Iris pigment epithelial cell (primary cell): ENCODE results near the gene NECTIN1.

Experiments
- DNase-seq: peaks from one replicate; pipeline ENCODE4 v3.0.0-alpha.2; 2011; ENCODE audit warnings: low read depth

Gene NECTIN1

DNA sequence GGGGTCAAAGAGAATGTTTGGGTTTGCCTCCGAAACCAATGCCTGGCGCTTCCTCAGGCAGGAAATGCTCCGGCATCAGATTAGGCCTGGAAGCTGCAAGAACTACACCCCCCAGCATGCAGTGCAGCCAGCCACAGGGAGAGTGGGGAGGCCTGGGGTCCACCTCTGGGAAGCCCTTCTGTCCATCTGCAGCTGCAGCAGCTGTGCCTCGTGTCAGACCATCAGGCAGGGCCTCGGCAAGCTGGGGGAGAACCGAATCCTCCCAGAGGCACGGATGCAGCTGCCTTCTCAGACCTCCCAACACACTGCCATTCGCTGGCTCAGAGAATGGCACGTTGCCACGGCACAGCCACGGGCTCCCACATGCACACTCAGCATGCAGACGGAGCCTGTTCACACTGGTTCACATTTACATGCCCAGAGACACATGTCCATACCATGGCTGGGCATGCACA lies 57.4 kb downstream of the NECTIN1 start:
- DNase-seq = peak; percentile 32

DNA sequence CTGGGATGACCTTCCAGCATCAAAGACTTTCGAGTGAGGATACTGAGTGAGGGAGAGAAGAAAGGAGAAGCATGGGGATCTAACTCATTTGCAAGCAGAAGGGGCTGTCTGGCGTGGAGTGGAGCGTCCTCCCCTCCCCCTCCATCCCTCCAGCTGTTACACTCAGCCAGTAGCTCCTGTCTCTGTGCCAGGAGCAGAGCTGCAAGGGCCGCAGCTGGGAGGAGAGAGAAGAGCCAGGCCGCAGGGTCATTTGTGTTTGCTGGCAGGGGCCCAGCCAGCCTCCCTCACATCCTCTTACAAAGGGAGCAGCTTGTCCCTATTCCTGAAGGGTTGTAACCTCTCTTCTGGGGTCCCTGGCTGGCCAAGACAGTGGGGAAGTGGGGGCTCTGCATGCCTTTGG lies 57.9 kb downstream of the NECTIN1 start:
- peak; percentile 72 for DNase-seq

DNA sequence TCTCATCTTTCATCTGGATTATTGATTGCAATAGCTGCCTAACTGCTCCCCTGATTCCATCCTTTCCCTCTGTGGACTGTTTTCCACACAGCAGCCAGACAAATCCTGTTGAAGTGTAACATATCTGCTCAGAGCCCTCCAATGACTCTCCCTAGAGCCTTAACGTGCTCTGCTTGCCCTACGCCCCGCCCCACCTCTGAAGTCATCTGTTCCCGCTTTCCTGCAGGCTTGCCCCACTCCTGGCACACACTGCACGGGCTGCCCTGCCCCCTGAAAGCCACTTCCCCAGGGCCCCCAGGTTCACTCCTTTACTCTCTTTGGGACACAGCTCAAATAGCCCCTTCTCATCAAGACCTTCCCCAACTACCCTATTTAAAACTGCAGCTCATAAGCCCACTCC lies 59.5 kb downstream of the NECTIN1 start:
- DNase-seq = no peak

DNA sequence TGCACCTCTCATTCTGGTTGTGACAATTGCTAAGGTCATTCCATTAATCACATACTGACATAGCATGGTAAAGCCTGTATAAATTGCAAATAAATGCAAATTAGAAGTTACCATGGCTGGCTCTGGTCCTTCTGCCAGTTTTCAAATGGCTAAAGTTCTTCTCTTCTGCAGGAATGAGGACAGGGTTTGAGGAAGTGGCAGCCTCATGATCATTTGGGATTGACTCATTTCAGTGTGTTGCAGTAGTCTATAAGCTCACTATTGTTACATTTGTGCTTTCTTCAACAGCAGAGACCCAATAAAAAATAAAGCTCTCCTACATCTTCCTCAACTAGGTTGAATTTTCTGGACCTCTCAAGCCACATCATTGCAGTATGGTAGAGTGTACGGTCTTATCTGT lies 60.3 kb downstream of the NECTIN1 start:
- no peak for DNase-seq

DNA sequence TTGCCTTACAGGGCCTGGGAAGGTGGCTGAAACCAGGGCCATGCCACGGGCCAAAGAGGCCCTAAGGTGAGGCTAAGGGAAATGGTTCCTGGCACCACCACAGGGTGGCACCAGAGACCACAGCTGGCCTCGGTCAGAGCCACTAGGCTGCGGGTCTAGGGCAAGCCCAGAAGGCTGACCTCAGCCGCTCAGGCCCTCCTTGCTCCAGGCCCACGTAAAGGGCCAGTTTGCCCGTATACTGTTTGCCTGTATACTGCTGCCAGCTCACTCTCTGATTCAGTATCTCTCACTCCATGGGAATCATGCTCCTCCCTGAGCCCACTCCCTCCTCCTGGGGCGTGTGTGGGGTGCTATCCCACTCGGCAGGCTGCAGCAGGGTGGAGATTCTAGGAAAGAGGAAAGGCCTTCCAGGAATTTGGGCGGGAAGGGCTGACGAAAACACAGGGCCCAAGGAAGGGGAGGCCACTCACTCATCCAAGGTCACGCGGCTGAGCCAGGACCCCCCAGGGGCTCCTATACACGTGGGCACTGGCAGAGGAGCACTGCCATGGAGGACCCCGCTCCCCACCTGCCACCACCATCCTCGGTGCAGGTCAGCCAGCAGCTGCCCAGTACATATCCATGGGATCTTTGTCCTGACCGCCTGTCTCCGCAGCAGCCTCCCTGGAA lies 62.4 kb downstream of the NECTIN1 start:
- DNase-seq = peak; percentile 37

DNA sequence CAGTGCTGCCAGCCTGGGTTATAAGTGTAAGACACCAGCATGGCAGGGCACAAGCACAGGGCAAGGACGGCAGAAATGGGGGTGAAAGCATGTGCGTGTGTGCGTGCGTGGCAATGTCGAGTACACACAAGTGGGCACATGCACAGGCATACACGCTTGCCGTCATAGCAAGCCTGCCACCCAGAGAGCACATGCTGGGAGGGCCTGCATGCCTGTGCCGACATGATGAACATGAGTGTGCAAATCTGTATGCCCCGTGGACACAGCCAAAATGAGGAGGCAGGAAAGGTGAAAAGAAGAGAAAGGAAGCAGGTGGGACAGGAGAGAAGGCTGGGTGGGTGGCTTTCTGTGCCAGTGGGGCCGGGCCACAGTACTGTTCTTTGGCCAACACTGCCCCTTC lies 62.9 kb downstream of the NECTIN1 start:
- DNase-seq = no peak

- no peak for DNase-seq
These were observed 64.1 kb downstream of the NECTIN1 start for GRCh38 chr11:119664701-119665420.

DNA sequence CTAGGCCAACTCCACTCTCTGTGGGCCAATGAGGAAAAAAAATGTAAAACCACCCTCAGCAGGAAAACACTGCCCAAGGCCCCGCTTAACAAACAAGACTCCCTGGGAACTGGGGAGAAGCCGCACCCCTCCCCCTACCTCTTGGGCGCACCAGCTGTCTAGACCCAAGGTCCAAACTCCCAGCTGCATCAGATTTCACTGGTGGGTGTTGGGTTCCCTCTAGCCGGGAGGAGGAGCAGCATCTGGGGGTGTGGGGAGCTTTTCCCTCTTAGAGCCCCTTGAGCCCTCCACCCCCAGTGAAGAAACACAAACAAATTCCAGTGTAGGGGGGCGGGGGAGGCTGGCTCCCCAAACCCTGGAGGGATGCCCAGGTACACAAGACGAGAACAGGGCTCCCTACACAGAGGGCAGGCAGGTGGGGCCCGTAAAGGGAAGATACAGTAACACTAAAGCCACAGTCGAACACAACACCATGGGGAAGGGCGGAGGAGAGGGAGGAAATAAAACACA lies 64.9 kb downstream of the NECTIN1 start:
- DNase-seq = peak; percentile 32

GRCh38 chr11:119663279-119663678 lies 65.7 kb downstream of the NECTIN1 start:
- DNase-seq = no peak

- no peak for DNase-seq
These were observed 67.8 kb downstream of the NECTIN1 start for GRCh38 chr11:119661226-119661625.

DNA sequence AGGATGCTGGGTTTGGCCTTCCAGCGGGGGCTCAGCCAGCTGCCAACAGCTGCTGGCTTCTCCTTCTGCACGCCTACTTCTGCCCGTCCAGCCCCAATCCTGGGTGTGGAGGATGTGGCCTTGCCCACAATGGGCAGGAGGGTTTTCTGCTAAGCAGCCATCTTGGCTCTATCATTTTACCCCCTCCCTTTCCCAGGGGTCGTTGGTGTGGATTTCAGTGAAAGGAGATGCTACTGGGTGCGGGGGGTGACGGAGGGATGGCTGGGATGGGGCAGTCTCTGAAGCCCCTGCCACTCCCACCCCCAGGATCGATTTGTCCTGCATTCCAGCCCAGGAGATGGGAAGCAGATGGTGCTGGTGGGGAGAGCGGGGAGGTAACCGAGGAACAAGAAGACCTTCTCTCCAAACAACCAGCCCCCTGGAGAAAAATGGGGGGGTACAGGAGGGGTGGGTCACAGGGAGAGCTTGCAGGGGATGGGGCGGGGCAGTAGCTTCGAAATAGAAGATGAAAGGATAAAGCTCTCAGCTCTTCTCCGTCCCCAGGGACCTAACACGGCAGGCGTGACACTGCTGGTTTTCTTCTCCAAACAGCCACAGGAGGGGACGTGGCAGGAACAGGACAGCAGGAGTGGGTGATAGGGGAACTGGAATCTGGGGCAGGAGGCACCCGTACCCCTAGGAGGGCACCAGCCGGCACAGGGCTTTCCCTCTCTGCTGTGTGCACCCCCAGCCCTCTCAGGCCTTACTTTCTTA lies 68.9 kb downstream of the NECTIN1 start:
- no peak for DNase-seq

DNA sequence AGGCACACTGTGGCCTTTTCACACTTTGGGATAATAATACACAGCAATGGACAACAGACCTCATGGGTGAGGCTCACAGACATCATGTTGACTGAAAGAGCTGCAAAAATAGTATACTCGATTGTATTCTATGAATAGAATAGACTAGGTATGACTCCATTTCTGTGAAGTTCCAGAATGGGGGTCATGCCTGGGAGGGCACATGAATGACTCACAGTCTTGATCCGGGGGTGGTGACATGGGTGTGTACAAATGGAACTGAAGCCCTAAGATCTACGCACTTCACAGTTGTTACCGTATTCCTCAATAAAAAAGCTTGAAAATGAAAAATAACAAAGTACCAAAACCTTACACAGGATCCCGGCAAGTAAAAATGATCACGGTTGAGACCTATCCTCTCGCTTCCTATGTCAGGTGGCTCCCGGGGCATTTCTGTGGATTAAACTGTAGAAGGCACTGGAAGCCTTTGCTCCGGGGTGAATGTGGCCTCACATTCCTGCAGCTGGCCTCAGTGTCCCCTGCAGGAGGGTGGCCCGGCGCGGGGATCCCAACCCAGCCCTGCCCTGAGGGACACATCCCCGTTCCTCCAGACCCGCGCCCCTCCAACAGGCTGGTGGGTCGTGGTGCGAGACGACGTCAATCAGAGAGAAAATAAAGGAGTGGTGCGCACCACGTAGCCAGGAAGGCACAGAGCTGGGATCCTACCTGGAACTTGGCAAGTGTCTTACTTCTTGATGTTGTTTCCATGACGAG lies 75.9 kb downstream of the NECTIN1 start:
- no peak for DNase-seq

GRCh38 chr11:119651802-119652584 lies 77.0 kb downstream of the NECTIN1 start:
- DNase-seq = no peak

GRCh38 chr11:119650251-119650650 lies 78.7 kb downstream of the NECTIN1 start:
- no peak for DNase-seq

DNA sequence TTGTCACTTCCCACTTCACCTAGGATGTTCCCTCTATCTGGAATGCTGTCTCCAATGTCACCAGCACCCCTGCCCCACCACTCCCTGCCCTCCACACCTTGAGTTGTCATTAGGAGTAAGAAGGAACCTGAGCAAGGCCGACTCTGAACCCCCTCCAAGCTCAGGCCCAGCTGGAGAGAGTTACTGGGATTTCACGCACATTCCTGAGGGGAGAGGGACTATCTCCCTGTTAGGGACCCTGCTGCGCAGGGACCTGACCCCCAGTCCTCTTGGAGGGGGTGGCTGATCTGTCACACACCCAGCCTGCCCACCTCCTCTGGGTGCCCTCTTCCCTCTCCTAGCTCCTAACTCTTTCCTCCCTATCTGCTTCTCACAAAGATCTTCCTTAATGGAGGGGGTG lies 81.7 kb downstream of the NECTIN1 start:
- DNase-seq = no peak

DNA sequence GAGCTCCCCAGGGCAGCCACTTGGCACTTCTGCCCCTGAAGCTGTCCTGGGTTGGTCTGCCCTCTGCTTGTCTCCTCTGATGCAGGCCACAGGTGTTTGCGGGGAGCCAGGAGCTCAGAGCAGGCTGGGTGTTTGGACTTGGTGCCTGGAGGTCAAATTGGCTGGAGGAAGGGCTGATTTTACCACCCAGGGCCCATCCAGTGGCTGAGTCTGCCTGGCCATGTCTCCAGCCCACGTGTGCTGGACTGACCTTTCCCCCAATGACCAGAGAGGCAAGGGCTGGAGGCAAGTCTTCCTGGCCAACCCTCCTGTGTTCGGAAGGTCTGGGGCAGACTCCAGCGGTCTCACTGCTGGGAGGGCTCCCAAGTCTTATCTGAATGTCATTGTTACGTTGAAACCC lies 84.0 kb downstream of the NECTIN1 start:
- DNase-seq = no peak

DNA sequence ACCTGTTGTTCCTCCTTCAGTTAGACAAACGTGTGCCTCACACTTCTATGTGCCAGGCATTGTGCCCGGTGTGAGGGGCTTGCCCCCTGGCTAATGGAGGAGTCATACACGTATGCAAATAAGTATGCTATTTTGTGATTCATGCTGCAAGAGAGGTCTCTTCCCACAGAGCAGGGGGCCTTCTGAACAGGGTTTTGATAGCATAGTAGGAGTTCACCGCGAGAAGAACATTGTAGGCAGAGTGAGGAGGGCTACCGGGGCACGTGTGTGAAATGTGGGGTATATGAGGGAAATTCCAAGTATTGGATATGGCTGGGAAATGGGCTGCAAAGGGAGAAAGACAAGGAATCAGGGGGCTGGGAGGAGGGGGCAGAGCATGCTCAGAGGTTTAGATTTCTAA lies 84.5 kb downstream of the NECTIN1 start:
- DNase-seq = no peak

DNA sequence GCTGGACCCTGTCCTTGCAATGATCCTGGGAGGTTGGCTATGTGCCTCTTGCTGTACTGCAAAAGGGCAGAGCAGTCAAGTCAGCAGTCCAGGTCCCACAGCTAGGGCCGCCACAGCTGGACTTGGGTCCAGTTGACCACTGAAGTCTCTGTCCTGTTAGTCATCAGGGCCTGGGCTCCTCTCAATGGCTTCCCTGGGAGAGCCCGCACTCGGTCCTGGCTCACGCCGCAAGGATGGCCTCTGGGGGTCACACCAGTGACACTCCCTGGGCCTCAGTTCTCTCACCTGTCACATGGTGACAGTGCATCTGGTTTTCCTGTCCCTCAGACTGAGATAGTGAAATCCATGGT lies 85.1 kb downstream of the NECTIN1 start:
- DNase-seq = no peak

DNA sequence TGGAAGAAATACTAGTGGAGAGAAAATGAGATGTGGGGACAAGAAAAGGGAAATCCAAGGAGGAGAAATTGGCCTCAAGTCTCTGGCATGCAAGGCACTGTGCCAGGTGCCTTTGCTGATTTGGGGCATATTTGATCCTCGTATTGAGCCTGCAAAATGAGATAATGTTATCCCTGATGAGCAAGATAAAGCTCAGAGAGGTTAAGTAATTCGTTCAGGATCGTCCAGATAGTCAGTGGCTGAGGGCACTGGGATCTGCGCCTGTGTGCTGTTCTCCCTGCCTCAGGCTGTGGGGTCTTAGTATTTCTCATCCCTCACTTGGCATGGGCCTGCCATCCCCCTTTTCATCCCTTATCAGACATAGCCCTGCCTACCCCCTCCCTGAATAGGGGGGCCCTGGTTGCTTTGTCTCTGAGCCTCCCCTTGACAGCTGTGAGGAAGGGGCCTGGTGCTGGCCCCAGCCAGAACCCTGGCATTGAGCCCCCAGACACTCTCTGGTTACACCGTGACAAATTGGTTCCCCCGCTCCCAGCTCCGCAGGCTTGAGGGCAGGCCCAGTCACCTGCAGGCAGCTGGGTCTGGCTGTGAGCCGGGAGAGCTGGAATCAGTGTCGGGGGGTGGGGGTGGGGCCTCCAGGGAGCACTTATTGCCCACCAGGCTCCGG lies 85.7 kb downstream of the NECTIN1 start:
- DNase-seq = no peak

- peak; percentile 37 for DNase-seq
These were observed 86.8 kb downstream of the NECTIN1 start for GRCh38 chr11:119641983-119642745.
